ENCODE results near the gene ZNF740.

- TF ChIP-seq POLR2A (IDR thresholded peaks at IDR 0.05) (no peak), CTCF (IDR thresholded peaks at IDR 0.05) (no peak)
These were observed 46.3 kb downstream of the ZNF740 start for GRCh38 chr12:53226815-53227214.
